HG03575 (cell line): ENCODE results near the gene INPP5F.
"Not testable (repeated sequence)": the region's sequence is repeated elsewhere in the genome, so short reads cannot be mapped to it uniquely, and the experiment has no call there.

Experiments
- ATAC-seq: cut with Tn5 transposase; IDR thresholded peaks from one replicate; pipeline ENCODE4 v1.9.1; 2021; ENCODE audit not compliant: unreplicated experiment, insufficient number of reproducible peaks, low FRiP score; ENCODE audit errors: extremely low read depth

Gene INPP5F

GRCh38 chr10:119834188-119834587, 108.3 kb downstream of the INPP5F start:
- ATAC-seq = no peak

- no peak for ATAC-seq
Observed at GRCh38 chr10:119845656-119846055, 119.8 kb downstream of the INPP5F start.

GRCh38 chr10:119849031-119849789, 123.4 kb downstream of the INPP5F start:
- no peak for ATAC-seq

- no peak for ATAC-seq
Observed at GRCh38 chr10:119849944-119850343, 124.1 kb downstream of the INPP5F start.

GRCh38 chr10:119852277-119852676, 126.4 kb downstream of the INPP5F start:
- no peak for ATAC-seq

GRCh38 chr10:119852822-119853221, 127.0 kb downstream of the INPP5F start:
- ATAC-seq = no peak

- ATAC-seq = no peak
Observed at GRCh38 chr10:119853574-119853973, 127.7 kb downstream of the INPP5F start.

- ATAC-seq = no peak
Observed at GRCh38 chr10:119858063-119858462, 132.2 kb downstream of the INPP5F start.

GRCh38 chr10:119859420-119860258, 133.8 kb downstream of the INPP5F start:
- no peak for ATAC-seq

GRCh38 chr10:119860866-119861607, 135.2 kb downstream of the INPP5F start:
- no peak for ATAC-seq

GRCh38 chr10:119862524-119862923, 136.7 kb downstream of the INPP5F start:
- no peak for ATAC-seq

- no peak for ATAC-seq
Observed at GRCh38 chr10:119863951-119864565, 138.2 kb downstream of the INPP5F start.

GRCh38 chr10:119865699-119866240, 139.9 kb downstream of the INPP5F start:
- no peak for ATAC-seq

- ATAC-seq = no peak
Observed at GRCh38 chr10:119867317-119867716, 141.5 kb downstream of the INPP5F start.

- ATAC-seq = not testable (repeated sequence)
Observed at GRCh38 chr10:119869398-119869797, 143.5 kb downstream of the INPP5F start.

GRCh38 chr10:119871881-119872609, 146.2 kb downstream of the INPP5F start:
- no peak for ATAC-seq

GRCh38 chr10:119872610-119872859, 146.7 kb downstream of the INPP5F start, which contains the start of gene MCMBP:
Gene MCMBP (minus strand): TSS chr10:119872843. CDS start chr10:119872584, 259 bp downstream.
- ATAC-seq = no peak

GRCh38 chr10:119872860-119873681, 147.2 kb downstream of the INPP5F start:
- peak; percentile 47 for ATAC-seq
